Central memory CD4-positive, alpha-beta T cell (primary cell): ENCODE results near the gene GPER1.
"Not testable (repeated sequence)": the region's sequence is repeated elsewhere in the genome, so short reads cannot be mapped to it uniquely, and the experiment has no call there.

Experiments used
- DNase-seq: peaks from one replicate; pipeline ENCODE4 v3.0.0; 2022
- total RNA-seq, 3 experiments: gene quantifications; one replicate each; lab custom pipeline; 2026; lab: John Stamatoyannopoulos, UW

GPER1 gene
- total RNA-seq = 0.04 to 0.49 (median 0.19) reads per million in 3 experiments

DNA sequence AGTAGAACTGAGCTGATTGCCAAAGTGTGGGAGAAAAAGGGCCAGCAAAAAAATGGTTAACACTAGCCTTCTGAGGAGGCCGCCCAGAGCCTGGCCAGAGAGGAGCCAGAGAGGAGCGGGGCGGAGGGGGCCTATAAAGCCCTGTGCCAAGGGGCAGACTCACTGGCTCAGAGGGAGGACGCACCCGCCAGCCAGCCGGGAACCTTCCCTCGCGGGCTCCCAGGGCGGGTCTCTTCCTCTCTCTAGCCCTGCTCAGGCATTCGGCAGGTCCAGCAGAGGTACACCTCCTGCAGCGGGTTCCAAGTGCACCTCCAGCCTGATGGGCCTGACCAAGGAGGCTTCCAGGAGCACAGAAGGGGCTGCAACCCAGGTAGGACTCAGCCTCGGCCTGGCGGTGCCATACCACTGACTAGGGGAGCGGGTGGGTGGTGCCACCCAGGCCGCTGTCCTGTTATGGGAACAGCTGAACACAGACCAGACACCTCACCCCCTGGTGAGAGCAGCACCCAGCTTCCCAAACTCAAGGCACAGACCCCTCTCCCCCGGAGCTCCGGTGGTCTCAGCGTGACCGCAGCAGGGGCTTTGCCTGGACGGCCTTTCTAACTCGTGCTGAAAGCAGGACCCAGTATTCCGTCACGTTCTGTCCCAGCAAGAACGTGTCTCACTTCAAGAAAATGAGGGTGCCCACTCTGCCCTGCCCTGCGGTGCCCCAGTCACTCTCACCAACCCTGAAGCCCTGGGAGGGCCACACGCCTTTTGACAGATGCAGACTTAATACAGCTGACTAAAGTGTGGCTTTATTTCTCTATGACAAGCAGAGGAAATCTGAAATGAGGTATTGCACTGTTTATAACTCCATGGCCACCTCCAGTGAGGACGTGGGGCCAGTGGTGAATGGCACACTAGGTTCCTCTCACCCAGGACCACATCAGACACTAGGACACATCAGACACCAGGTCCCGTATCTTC, at the start of gene GPER1:
TSS of gene GPER1 (plus strand) at position 162 of the 969 bp plus-strand sequence. CDS start 3,616 bp downstream, outside the sequence.
- no peak for DNase-seq

DNA sequence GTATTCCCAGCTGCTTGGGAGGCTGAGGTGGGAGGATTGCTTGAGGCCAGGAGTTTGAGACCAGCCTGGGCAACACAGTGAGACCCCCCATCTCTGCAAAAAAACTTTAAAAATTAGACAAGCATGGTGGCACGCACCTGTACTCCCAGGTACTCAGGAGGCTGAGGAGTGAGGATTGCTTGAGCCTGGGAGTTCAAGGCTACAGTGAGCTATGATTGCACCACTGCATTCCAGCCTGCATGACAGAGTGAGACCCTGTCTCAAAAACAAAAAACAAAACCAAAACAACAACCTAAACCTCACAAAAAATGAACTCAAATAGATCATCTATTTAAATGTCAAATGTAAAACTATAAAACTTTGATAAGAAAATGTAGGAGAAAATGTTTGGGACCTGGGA, 47.7 kb upstream of the GPER1 start:
- DNase-seq = not testable (repeated sequence)

DNA sequence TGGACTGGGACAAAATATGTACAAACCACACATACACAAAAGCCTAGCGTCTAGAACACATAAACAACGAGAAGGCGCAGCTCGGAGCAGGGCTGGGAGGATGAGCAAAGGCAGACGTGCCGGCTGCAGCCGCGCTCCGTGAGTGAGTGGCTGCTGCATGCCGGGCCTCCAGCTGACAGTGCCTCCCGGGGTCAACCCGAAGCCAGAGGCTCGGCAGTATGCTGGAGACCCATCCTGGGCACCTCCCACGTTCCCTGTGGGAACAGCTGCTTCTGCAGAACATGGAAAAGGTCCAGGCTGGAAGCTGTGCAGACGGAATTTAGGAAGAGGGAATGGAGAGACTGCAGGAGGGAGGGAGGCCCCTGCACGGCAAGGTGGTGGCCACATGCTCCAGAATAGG, 47.1 kb upstream of the GPER1 start:
- DNase-seq = no peak

DNA sequence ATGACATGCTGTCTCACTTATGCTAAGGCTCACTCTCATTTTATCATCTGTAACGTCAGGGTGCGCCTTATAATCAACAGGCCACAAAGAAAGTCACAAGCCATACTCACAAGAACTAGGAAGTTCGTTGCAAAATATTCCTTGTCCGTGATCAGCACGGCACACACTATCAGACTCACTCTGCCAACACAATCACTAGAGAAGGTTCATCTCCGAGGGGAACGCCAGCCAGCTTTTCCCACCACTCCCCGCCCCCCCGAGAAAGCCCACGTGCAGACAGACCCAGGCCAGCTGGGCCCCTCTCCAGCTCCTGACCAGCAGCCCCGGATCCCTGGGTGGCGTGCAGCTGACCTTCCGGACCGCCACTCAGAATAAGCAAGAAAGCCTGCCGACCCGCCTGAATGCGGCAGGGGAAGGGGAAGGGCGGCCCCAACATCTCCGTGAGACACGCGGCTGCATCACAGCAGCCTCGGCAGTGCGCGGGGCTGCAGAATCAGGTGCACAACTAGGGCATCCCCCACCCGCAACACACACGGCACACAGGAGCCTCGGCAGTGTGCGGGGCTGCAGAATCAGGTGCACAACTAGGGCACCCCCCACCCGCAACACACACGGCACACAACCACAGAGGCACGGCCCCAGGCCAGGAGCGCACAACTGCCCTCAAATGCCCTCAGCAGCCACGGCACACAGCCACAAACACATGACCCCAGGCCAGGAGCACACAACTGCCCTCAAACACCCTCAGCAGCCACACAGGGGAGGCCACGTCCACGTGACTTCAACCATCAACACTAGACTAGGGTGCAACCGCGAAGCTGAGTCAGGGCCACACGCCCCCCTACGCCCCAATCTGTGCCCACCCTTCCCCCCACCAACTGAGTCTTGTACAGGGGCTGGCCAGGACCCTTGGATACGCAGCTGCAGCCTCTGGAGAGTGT, 46.1 kb upstream of the GPER1 start:
- DNase-seq = no peak

- no peak for DNase-seq
Measured at GRCh38 chr7:1042492-1042833, 45.5 kb upstream of the GPER1 start.

GRCh38 chr7:1043552-1044188, 44.2 kb upstream of the GPER1 start:
- no peak for DNase-seq

DNA sequence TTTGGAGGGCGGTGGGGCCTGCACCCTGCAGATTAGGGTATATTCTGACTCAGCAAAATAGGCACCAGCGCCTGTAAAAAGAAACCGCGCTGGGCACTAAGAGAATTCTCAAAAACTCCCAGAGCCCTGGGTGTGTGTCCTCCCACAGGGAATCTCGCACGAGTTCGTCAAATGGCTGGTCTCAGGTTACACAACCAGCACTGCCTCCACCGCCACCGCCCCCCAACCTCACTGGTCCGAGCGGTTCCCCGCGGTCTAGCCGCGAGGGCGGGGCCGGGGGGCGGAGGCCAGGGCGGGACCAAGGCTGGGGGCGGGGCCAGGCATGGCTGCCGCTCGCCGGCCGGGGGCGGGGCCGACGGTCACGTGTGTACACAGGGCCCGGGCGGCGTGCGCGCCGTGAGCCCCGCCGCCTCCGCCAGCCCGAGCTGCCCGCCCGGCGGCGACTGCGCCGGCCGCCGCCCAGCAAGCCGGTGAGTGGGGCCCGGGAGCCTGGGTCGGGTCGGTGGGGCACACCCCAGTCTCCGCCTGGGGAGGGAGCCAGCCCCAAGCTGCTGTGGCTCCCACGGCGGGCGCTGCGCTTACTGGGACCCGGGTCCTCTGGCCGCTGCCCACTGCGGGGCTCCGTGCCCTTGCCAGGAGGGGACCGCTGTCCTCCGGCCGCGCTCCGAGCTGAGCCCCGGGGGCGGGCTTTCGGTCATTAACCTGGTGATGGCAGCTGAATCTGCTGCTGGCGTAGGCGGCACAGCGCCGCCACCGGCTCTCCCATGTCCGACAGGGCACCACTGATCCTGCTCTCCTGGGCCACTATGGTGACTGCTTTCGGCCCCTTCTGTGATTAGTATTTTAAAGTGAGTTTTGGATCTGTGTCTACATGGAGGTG, 43.5 kb upstream of the GPER1 start, which contains the start of gene GPR146:
TSS of gene GPR146 (plus strand) at position 358 of the 880 bp plus-strand sequence. CDS start 12,970 bp downstream, outside the sequence.
- DNase-seq = peak; percentile 82

DNA sequence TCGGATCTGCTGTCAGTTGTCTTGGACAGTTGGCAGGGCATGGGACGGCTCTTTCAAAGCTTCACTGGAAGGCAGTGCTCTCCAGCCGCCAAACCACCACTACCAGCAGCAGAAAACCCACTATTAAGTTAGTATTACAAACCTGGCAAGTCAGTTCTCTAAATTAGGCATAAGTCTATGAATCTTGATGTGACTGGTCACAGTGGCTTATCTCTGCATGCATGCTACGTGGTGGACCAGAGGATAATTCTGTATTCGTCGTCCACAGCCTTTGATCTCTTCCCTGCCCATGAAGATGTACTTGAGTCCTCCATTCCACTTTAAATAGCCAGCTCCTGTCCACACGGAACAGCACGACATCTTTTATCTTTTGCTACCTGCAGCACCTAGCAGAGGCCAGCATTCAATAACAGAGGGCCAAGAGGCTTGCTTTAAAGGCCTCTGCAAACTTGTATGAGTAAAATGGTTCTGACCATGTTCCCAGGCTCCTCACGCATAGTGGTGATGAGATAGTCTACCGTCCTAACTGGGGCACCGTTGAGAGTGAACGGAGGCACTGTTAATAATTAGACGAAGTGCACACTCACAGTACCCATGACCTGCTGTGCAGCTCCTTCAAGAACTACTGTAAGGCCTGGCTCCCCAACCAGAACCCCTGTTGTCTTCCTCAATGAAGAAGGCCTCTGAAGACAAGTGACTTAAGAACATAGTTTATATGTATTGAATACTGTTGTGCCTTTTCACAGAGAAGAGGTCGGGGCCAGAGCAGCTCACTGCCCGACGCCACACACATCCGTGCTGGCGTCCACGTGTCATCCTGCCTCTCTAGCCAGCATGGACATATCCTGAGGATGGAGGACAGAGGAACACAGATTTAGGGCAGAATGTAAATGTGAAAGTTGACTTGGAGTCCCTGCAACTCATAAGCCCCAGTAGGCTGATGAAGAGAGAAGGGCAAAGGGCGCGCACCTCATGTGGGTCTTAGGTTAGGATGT, 42.5 kb upstream of the GPER1 start:
- DNase-seq = no peak

DNA sequence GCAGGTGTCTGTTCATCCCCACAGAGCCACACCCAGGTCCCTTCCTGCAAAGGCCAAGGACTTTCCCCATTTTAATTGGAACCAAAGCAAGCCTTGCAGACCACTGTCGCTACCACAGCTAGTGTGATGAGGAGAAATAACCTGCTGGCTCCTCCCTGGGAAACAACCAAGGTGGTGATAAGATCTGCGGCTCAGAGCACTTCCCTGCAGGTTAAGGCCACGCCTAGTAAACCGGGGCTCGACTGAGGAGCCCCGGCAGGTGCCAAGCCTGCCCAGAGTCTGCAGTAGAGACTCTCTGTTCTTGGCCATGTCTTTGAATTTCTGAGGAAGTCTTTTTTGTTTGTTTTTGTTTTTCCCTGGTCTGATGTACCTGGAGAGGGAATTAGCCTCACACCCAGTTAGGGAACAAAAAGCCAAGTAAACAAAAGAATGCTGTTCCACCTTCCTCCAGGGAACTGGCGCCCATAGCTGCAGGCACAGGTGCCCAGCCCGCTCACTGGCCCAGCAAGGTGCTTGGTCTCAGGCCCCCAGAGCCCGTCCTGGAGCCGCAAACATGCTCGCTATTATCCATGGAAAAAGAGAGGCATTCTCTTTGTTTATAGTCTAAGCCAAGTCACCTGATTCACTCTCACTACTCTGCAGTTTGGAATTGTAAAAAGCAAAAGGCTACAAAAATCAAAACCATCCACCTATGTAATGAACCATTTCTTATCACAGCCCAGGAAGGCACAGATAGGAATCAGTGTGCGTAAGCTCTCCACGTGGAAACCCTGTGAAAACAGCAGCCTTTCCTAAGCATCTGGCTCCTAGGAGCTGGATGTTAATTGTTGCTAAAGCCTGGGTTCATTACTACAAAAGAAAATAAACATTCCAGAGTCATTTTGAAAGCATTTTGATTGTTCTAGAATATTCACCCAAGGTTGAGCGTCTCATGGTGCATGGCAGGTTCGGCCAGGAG, 40.9 kb upstream of the GPER1 start:
- peak; percentile 80 for DNase-seq

DNA sequence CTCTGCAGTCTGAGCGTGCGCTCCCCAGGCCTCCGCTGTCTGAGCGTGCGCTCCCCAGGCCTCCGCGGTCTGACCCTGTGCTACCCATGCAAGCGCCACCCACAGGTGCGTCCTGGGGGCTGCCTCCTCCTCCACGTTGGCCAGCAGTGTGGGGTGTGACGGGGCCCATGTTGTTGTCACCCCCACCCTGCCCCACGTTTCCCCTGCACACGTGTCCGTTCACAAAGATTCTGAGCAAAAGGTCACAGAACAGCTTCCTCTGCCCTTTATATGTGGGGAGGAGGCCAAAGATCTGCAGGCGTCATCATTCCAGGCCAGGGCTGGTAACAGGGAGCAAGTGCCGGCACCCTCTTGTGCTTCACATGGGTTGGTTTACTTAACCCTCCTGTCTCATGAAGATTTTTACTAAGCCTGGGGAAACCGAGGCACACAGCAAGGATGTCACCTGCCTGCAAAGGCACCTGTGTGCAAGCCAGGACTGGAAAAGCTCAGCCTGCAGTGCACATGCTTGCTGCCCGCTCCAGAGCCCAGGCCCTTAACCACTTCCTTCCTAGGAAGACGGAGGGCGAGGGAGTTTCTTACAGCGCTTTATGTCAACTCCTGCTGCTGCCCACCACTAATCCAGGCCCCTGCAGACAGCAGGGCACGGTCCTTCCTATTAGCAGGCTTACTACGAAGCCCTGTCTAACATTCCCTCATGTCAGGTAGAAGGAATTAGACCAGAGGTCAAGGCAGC, 38.7 kb upstream of the GPER1 start:
- no peak for DNase-seq

DNA sequence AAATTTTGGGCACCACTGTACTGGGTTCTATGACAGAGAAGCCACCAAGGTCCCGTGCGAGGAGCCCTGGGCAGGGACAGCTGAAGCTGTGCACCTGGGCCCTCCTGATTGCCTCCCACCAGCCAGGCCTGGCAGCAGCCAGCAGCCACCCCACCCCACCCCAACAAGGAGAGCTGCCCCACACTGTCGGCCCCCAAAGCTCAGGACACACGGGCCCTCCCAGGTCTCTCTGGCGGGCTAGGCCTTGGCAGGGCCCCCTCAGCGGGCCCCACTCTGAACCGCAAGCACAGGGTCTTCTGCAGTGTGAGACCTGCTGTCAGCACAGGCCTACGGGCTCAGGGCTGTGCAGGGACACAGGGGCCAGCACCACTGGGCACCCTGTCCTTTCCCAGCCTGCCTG, 38.1 kb upstream of the GPER1 start:
- no peak for DNase-seq

DNA sequence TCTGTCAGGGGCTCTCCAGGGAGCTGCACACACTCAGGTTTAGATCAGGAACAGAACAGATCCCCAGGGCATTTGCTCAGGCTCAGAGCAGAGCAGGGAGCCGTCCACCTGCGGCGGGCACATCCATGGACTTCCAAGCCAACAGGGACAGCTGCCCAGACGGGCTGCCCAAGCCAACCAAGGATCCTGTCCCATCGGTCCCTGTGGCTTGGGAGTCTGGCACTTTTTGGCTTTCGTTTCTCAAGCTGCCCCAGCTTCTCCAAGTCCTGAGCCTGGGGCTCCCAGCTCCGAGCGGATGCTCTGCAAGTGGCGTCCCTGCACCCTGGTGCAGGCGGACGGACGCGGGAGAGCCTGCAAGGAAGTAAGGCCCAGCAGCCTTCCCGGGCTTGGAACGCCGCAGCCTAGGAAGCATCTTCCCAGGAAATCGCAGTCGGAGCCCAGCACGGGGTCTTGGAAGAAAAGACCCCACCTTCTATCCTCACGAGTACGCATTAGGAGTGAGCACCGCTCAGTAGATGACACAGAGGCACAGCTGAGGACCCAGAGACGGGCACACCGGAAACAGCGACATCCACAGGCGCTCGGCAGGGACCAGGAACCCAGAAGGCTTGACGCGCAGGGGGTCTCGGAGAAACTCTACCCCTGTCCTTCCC, 37.5 kb upstream of the GPER1 start:
- no peak for DNase-seq

DNA sequence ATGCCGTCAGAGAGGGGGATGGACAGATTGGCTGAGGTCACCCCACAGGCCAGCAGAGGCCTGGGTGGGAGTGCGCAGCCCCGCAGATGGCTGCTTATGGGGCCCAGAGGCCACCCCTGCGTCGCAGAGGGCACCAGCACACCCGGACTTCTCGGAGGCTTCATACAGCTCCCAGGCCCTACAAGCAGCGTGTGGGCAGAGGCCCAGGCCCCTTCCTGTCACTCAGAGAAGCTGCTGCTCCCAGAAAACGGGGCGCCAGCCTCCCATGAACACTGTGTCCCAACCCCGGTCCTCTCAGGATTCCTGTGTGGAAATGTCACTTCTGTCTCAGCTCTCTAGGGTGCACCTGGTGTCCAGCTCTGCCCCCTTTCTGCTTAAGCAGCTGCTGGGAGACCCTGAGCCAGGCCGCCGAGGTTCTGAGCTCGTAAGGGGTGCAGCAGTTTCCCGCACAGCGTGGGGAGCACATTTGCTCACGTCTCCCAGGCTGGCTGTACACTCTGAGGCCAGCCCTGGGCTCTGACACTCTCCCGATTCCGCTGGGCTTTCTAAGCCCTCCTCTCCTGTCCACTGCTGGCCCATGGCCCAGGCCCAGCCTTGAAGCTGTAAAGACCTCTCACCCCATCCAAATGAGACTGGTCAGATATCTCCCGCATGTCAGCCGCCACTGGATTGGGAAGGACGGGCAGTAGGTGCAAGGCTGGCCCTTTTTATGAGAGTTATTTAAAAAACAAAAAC, 36.8 kb upstream of the GPER1 start:
- DNase-seq = no peak

DNA sequence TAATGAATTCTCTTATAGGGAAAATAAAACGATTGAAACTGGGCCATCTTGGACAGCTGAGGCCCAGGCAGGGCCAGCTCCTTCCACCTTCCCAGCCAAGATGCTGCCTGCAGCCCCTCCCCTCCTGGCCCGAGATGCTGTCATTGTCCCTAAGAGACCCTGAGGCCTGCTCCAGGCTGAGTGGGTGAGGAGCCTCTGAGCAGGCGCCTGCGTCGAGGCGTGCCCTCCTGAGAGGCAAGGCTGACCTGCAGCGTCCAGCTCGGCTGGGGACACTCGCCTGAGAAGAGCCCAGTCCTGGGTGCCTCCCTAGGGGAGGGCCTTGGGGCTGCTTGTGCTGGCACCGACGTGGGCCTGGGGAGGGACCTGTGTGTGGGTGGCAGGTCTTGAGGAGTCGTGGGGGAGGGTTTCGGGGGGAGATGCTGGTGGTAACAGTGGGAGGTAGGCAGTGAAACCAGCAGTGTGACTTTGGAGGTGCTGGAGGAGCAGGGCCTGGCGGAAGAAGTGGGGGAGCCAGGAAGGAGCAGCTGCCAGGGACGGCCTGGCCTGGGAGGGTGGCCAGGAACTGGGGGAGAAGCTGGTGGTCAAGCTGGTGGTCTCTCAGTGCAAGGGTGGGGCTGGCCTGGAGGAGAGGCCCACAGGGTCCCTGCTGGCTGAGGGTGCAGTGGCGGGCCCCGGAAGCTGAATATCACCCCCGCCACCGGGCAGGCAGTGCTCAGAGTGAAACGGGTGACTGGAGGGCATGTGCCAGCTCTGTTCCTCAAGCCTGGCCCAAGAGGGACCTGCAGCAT, 35.7 kb upstream of the GPER1 start:
- no peak for DNase-seq

DNA sequence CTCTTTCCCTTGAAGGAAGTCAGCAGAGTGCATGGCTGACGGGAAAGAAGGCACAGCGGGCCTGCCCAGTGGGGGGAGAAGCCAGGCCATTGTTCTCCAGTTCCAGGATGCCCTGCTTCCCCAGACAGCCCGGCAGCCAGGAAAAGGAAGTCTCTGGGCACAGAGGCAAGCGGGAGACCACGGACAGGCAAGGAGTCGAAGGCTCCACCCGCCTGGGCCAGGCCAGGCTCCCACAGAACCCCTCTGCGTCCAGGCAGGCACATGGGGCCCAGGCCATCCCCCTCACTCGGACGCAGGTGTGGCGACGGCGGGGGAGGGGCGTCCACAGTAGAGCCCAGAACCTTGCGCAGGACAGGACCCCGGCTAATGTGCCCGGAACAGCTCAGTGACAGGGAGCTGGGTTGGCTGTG, 34.9 kb upstream of the GPER1 start:
- no peak for DNase-seq

GRCh38 chr7:1053816-1054370, 34.0 kb upstream of the GPER1 start:
- no peak for DNase-seq
